Neuron (in vitro differentiated cells): ENCODE results near the gene COX8A.

Experiments used
- H2AFZ ChIP-seq: one replicate; pipeline ENCODE4 v1.6.1; 2013; ENCODE audit warnings: low read depth, mild to moderate bottlenecking, inconsistent platforms, low read length, moderate library complexity
- H3K27me3 ChIP-seq: one replicate; pipeline ENCODE4 v1.6.1; 2013; ENCODE audit warnings: low read length; ENCODE audit not compliant: insufficient read depth
- H3K36me3 ChIP-seq: one replicate; pipeline ENCODE4 v1.6.1; 2013; ENCODE audit warnings: low read length; ENCODE audit not compliant: insufficient read depth
- H3K4me1 ChIP-seq: one replicate; pipeline ENCODE4 v1.6.1; 2013; ENCODE audit warnings: low read length; ENCODE audit not compliant: insufficient read depth
- H3K4me3 ChIP-seq: 2 replicates; pipeline ENCODE4 v1.5.1; 2013; ENCODE audit warnings: mild to moderate bottlenecking, low read length, moderate library complexity
- H3K9me3 ChIP-seq: one replicate; pipeline ENCODE4 v1.6.1; 2013; ENCODE audit warnings: low read length

The COX8A gene

DNA sequence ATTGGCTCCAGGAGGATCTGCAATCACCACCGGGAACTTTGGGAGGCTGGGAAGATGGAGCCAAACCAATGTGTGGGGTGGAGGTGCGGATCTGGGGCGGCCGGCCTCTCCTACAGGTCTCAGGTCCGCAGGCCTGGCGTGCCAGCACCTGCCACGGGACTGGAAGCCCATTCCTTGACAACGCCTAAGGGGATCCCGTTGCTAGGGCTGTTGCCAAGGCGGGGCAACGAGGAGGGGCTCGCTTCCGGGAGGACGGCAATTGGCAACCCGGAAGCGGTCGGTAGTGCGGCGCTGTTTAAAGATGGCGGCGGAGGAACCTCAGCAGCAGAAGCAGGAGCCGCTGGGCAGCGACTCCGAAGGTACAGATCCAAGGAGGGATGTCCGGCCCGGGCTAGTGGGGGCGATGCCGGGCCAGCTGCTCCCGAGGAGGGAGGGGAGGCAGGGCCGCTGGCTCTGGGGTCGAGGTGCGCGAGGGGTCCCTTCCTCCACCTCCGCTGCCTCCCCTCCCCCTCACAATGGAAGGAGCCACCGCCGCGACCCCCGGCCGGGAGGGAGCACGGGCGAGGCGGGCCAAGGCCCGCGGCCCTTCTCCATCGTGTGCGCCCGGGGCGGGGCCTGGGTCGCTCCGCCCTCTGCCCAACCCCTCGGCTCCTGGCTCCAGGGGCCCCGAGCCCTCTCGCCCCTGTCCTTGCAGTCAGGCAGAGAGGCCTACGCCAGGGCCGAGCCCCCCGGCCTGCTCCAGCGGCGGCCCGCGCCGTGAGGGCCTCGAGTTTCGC, 11.9 kb downstream of the COX8A start, which contains the start of gene OTUB1:
Gene OTUB1, plus strand, starts transcription at position 283 of the 776 bp plus-strand sequence. Its CDS starts 19 bp downstream, at position 302.
- H3K27me3 ChIP-seq: no peaks in the 10 kb centered on the region
- H3K9me3 ChIP-seq: no peaks in the 10 kb centered on the region
- peak within 1 kb of the TSS; percentile 88 for H3K4me3 ChIP-seq
- H3K4me1 ChIP-seq: peaks cover 21% of the 10 kb centered on the region
- peaks cover 29% of the 10 kb centered on the region for H3K36me3 ChIP-seq
- H2AFZ ChIP-seq: peak within 1 kb of the TSS; percentile 5

DNA sequence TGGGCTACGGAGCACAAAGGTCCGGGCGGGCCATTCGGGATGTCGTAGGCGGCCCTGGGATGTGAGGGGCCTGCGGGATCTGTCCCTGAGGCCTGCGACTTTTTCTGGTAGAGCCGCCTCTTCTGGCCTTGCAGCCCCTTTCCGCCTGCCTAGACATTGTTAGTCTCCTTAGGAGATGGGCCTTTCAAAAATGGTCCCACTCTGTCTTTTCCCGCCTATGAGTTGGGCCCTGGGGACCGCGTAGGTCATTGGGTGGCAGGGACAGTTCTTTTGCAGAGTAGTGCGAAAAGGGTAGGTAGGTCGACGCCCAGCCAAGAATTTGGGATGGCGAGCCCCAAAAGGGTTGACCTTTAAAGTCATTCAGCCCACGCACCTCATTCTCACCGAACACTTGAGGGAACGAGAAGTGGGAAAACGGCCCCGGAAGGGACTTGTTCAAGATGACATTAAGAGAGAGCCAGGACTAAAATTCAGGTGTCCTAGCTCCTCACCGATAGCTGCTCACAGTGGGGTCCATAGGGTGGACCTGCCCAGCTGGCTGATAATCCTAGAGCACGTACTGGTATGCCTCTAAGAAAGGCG, 12.6 kb downstream of the COX8A start:
- H2AFZ ChIP-seq: peak overlapping the region; percentile 5
- peaks cover 30% of the 10 kb centered on the region for H3K36me3 ChIP-seq
- peaks cover 21% of the 10 kb centered on the region for H3K4me1 ChIP-seq

DNA sequence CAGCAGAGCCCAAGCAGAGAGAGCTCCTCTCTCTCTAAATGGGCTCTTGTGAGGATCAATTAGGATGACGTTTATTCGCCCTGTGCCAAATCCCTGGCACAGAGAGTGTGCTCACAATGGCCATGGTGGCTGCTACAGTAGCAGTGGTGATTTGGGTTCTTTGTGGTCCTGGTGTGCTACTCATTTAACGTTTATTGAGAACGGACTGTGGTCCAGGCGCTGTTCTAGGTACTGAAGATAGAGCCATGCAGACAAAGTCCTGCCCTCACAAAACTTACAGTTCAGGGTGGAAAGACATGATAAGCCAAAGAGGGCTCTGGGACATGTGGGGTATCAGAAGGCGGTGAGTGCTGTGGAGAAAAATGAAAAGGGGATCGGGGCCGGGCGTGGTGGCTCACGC, 17.1 kb downstream of the COX8A start:
- H3K4me1 ChIP-seq: peaks cover 12% of the 10 kb centered on the region
- H3K9me3 ChIP-seq: no peaks in the 10 kb centered on the region
- no peak overlapping the region for H3K4me3 ChIP-seq
- peaks cover 59% of the 10 kb centered on the region for H3K36me3 ChIP-seq
- no peak overlapping the region for H2AFZ ChIP-seq
- H3K27me3 ChIP-seq: no peaks in the 10 kb centered on the region

More for the DNA sequence above, 12.6 kb downstream of the COX8A start:
- peak overlapping the region; percentile 88 for H3K4me3 ChIP-seq
- H3K27me3 ChIP-seq: no peaks in the 10 kb centered on the region
- no peaks in the 10 kb centered on the region for H3K9me3 ChIP-seq

DNA sequence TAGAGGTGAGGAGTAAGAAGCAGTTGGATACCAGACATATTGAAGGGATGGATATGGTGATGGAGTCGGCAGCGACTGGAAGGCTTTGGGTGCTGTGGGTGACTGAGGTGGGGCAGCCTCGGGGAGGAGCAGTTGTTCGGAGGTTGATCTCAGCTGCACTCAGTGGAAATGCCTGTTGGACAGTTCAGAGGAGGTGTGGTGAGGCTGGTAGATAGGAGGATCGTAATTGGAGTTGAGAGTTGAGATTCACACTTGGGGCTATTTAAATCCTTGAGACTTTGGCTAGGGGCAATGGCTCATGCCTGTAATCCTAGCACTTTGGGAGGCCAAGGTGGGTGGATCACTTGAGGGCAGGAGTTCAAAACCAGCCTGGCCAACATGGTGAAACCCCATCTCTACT, 18.7 kb downstream of the COX8A start:
- no peak overlapping the region for H2AFZ ChIP-seq
- H3K4me1 ChIP-seq: peaks cover under 1% of the 10 kb centered on the region
- no peaks in the 10 kb centered on the region for H3K27me3 ChIP-seq
- H3K4me3 ChIP-seq: no peak overlapping the region
- peaks cover 68% of the 10 kb centered on the region for H3K36me3 ChIP-seq
- no peaks in the 10 kb centered on the region for H3K9me3 ChIP-seq

DNA sequence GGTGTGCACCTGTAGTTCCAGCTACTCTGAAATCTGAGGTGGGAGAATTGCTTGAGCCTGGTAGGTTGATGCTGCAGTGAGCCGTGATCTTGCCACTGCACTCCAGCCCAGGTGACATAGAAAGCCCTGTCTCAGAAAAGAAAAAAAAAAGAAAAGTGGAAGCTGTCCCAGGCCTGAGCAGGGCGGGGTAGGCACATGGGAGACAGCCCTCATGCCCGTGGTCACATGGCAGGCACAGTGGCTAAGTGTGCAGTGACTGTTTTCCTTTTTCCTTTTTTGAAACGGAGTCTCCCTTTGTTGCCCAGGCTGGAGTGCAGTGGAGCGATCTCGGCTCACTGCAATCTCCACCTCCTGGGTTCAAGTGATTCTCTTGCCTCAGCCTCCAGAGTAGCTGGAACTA, 19.6 kb downstream of the COX8A start:
- no peaks in the 10 kb centered on the region for H3K9me3 ChIP-seq
- H3K4me1 ChIP-seq: no peaks in the 10 kb centered on the region
- no peak overlapping the region for H3K4me3 ChIP-seq
- no peaks in the 10 kb centered on the region for H3K27me3 ChIP-seq
- peaks cover 66% of the 10 kb centered on the region for H3K36me3 ChIP-seq
- H2AFZ ChIP-seq: no peak overlapping the region

DNA sequence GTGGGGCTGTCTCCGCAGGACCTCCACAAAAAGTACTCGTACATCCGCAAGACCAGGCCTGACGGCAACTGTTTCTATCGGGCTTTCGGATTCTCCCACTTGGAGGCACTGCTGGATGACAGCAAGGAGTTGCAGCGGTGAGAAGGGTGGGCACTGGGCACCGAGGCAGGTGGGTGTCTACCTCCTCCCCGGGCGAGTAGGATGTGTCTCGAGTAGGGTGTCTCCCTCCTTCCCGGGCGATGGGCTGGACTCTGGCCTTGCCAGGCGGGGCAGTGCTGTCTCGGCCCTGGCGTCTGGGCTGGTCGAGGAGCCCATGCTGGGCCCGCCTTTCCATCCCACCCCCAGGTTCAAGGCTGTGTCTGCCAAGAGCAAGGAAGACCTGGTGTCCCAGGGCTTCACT, 22.1 kb downstream of the COX8A start:
- Histone ChIP-seq H2AFZ (no peak overlapping the region), H3K4me3 (no peak overlapping the region), H3K4me1 (no peaks in the 10 kb centered on the region), H3K27me3 (no peaks in the 10 kb centered on the region), H3K36me3 (peaks cover 58% of the 10 kb centered on the region), H3K9me3 (no peaks in the 10 kb centered on the region)

DNA sequence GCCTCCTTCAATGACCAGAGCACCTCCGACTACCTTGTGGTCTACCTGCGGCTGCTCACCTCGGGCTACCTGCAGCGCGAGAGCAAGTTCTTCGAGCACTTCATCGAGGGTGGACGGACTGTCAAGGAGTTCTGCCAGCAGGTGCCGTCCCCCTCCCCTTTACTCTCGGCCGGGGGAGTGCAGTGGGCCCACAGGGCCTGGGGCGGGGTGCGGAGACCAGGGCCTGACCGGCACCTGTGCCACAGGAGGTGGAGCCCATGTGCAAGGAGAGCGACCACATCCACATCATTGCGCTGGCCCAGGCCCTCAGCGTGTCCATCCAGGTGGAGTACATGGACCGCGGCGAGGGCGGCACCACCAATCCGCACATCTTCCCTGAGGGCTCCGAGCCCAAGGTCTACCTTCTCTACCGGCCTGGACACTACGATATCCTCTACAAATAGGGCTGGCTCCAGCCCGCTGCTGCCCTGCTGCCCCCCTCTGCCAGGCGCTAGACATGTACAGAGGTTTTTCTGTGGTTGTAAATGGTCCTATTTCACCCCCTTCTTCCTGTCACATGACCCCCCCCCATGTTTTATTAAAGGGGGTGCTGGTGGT, 22.8 kb downstream of the COX8A start:
- no peak overlapping the region for H3K4me3 ChIP-seq
- H3K27me3 ChIP-seq: no peaks in the 10 kb centered on the region
- no peak overlapping the region for H2AFZ ChIP-seq
- H3K9me3 ChIP-seq: no peaks in the 10 kb centered on the region
- H3K4me1 ChIP-seq: no peaks in the 10 kb centered on the region
- H3K36me3 ChIP-seq: peaks cover 62% of the 10 kb centered on the region

DNA sequence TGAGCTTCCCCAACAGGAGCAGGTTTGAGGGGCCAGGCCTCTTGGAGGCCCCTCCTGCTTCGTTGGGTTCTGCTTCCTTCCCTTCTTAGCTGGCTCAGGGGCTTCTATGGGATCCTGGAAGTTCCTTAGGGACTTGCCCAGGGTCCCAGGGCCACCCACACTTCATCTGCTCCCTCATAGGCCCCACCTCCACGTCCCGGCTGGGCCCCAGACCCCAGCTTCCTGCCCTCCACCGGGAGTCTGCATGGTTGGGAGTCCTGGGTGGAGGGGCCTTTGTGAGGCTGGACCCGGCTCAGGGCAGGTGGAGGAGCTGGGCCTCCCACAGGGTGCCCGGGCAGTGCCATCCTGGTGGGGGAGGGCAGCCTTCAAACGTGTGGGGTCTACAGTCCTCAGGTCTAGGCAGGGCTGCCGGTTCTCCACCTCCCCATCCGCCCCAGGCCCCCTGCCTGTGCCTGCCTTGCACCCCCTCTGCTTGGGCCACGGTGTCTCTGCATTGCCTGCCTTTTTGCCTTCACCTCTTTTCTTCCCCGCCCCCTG, 23.4 kb downstream of the COX8A start:
- Histone ChIP-seq H3K4me3 (no peak overlapping the region), H3K4me1 (no peaks in the 10 kb centered on the region), H3K36me3 (peaks cover 61% of the 10 kb centered on the region), H3K27me3 (no peaks in the 10 kb centered on the region), H2AFZ (no peak overlapping the region), H3K9me3 (no peaks in the 10 kb centered on the region)

DNA sequence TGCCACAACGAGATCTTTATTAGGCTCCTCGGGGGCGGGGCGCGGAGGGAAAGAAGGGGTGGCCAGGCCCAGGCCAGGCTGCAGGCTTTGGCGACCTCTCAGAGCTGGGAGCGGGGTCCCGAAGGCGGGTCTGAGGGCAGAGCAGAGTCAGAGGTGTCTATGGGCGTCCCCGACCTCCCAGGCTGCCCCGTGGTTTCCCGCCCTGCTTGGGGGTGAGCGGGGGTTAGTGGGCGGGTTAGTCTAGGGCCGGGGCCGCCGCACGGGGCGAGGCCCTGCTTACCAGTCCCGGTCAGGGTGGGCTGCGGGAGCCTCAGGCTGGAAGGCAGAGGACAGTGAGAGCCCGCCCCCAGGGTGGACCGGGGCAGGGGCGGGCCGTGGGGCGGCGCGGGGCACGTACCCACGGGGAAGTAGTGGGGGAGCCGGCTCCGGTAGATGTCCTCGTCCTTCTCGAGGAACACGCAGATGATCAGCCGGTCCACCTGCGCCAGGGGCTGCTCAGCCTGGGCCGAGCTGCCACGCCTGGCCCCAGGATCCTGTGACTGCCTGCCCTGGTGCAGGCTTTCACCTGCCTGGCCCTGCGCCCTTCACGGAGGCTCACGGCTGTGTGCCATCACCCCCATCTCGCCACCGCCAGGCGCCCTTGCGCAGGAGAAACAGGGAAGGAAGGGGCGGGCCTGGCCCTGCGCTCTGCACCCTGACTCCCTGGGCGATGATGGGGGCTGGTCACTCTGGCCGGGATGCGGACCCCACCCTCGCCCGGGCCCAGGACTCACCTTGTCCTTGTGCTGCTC, 24.3 kb downstream of the COX8A start:
- Histone ChIP-seq H3K36me3 (peaks cover 58% of the 10 kb centered on the region), H3K27me3 (no peaks in the 10 kb centered on the region), H3K4me3 (no peak overlapping the region), H3K4me1 (no peaks in the 10 kb centered on the region), H2AFZ (no peak overlapping the region), H3K9me3 (no peaks in the 10 kb centered on the region)

DNA sequence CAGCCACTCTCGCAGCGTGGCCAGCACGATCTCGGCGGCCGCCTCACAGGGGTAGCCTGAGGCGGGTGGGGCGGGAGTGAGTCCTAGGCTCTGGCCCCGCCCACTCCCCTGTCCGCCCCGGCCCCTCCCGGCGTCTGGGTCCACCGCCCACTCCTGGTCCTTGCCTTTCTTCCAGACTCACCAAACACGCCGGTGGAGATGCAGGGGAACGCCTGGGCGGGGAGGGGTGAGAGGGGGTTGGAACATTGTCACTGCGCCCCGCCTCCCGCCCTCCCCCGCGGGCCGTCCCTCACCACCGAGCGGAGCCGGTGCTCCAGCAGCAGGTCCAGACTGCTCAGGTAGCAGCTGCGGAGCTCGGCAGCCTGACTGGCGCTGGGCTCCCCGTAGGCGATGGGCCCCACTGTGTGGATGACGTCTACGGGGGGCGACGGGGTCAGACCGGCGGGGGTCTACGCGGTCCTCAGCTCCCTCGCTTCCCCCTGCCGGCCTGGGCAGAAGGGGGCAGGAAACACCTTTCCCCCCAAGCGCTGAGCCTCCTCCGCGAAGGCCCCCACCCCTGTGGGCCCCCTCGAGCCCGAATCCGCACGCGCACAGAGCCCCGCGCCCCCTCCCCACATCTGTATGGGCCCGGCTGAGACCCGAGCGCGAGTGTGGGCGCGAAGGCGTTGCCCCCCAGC, 25.1 kb downstream of the COX8A start:
- no peak overlapping the region for H3K4me3 ChIP-seq

DNA sequence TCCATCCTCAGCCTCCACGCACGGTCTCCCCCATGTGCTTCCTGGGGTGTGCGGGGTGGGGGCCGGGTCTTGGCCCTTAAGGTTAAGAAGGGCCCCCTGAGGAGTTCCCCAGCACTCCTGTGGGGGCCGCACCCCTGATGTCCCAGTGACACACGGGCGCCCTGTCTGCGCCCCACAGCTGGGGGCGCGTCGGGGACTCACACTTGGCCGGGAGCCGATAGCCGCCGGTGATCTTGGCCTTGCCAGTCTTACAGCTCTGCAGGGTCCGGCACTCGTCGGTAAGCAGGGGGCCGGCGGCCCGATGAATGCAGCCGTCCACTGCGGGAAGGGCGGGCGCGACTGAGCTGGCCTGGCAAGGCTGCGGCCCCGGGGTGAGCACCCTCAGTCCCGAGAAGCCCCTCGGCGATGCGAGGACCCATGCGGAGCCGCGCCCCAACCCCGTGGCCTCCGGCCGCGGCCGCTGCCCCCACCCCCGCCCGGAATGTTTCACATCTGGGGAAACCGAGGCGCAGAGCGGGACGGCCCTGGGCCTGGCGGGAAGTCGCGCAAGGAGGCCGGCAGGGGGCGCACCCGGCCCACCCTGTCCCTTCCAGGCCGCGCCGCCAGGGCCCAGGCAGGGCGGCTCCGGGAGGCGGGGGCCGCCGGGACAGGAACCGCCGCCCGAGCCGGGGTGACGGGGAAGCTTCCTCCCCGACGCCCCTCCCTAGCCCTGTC, 25.8 kb downstream of the COX8A start:
- Histone ChIP-seq H2AFZ (no peak overlapping the region), H3K27me3 (no peaks in the 10 kb centered on the region), H3K4me1 (no peaks in the 10 kb centered on the region), H3K9me3 (no peaks in the 10 kb centered on the region), H3K36me3 (peaks cover 46% of the 10 kb centered on the region), H3K4me3 (no peak overlapping the region)

More for the DNA sequence above, 25.1 kb downstream of the COX8A start:
- Histone ChIP-seq H3K36me3 (peaks cover 53% of the 10 kb centered on the region), H3K9me3 (no peaks in the 10 kb centered on the region), H3K4me1 (no peaks in the 10 kb centered on the region), H2AFZ (no peak overlapping the region), H3K27me3 (no peaks in the 10 kb centered on the region)
